Measurements from ENCODE around the gene GAP43.

DNA sequence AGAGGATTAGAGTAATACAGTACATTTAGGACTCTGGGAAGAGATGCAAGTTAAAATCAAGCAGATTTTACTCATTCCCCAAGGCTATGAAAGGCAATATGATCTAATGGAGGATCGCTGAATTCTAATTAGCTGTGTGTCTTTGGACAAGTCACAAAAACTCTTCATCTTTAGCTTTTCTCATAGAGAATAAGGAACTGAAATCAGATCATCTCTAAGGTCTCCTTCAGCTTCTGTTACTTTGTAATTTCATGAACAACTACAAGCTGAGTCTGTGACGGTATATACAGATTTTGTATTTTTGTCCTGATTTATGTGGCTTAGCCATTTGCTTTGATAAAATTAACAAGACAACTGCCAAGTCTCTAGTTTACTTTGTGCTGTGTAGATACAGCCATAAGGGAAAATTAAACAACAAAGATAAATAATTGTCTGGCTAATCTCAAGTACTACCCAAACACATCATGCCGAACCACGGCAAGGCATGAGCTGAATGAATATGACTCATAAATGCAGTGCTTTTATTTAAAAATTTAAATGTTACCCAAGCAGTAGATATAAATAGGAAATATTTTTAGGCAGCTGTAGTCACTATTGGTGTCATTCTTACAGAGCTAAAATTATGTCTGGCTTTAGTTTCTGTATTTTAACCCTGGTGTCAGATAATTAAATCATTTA, 81.5 kb downstream of the GAP43 start:
- no peak for TF ChIP-seq EZH2 (IDR thresholded peaks at IDR 0.05; ENCODE audit: borderline replicate concordance, low read depth, low read length, poor library complexity, severe bottlenecking)
- TF ChIP-seq, protein P1, sequence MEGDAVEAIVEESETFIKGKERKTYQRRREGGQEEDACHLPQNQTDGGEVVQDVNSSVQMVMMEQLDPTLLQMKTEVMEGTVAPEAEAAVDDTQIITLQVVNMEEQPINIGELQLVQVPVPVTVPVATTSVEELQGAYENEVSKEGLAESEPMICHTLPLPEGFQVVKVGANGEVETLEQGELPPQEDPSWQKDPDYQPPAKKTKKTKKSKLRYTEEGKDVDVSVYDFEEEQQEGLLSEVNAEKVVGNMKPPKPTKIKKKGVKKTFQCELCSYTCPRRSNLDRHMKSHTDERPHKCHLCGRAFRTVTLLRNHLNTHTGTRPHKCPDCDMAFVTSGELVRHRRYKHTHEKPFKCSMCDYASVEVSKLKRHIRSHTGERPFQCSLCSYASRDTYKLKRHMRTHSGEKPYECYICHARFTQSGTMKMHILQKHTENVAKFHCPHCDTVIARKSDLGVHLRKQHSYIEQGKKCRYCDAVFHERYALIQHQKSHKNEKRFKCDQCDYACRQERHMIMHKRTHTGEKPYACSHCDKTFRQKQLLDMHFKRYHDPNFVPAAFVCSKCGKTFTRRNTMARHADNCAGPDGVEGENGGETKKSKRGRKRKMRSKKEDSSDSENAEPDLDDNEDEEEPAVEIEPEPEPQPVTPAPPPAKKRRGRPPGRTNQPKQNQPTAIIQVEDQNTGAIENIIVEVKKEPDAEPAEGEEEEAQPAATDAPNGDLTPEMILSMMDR (conservative IDR thresholded peaks at IDR 0.05; ENCODE audit: low read depth, low read length), result no peak

Data from A673 (cell line).